Measurements from ENCODE around the gene CDKN2AIPNL.

DNA sequence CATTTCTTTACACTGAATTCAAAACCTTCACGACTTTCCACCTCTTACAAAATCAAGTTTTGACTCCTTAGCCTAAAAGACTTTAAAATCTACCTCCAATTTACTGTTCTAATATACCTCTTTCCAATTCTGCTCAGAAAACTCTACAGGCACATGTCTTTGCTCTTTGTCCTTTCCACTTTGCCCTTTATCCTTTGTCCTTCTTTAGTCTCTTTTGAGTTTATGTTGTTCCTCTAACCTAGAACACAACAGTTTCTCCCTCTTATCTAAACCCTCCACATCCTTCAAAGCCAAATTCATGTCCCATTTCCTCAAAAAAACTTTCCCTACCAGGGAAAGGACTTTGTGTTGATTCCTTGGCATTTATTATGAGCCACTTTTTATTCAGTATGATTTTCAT lies 46.1 kb downstream of the CDKN2AIPNL start:
- TF ChIP-seq CTCF (IDR thresholded peaks at IDR 0.05) (no peak), POLR2A (IDR thresholded peaks at IDR 0.05) (no peak)
